Neural crest cell (in vitro differentiated cells): ENCODE results near the gene LCN2. TPM values are rescaled to one million over a fixed set of nuclear protein-coding genes. Genes with fewer than 3 reads are reported as not detected.

Source experiments
- DNase-seq: peaks from one replicate; pipeline ENCODE4 v3.0.0; 2021; ENCODE audit warnings: low read depth, mixed read lengths, low spot score
- H3K27ac Mint-ChIP-seq: one replicate; pipeline ENCODE4 v1.8.0; 2021; ENCODE audit warnings: mild to moderate bottlenecking, mixed read lengths; ENCODE audit not compliant: unreplicated experiment
- H3K27me3 Mint-ChIP-seq: 2 replicates; pipeline ENCODE4 v1.8.0; 2021; ENCODE audit warnings: low read depth, mild to moderate bottlenecking, mixed read lengths
- H3K36me3 Mint-ChIP-seq: 2 replicates; pipeline ENCODE4 v1.8.0; 2021; ENCODE audit warnings: low read depth, mild to moderate bottlenecking, mixed read lengths
- H3K4me1 Mint-ChIP-seq: 2 replicates; pipeline ENCODE4 v1.8.0; 2021; ENCODE audit warnings: mixed read lengths
- H3K4me3 Mint-ChIP-seq: one replicate; pipeline ENCODE4 v1.8.0; 2021; ENCODE audit warnings: mild to moderate bottlenecking, mixed read lengths
- H3K9me3 Mint-ChIP-seq: 2 replicates; pipeline ENCODE4 v1.8.0; 2021; ENCODE audit warnings: mixed read lengths
- total RNA-seq: library from RNA; stranded (reverse); gene quantifications from 2 replicates; pipeline ENCODE4 v1.2.1, GENCODE V29; 2021
- TF ChIP-seq, protein P1 (sequence below): fragments of 200-600 bp; sonication (generic); conservative IDR thresholded peaks from 2 replicates; pipeline ENCODE4 v1.5.0; 2021; ENCODE audit warnings: antibody characterized with exemption, mild to moderate bottlenecking

Gene LCN2
- total RNA-seq, 1 donor from 2014 or later: not detected

DNA sequence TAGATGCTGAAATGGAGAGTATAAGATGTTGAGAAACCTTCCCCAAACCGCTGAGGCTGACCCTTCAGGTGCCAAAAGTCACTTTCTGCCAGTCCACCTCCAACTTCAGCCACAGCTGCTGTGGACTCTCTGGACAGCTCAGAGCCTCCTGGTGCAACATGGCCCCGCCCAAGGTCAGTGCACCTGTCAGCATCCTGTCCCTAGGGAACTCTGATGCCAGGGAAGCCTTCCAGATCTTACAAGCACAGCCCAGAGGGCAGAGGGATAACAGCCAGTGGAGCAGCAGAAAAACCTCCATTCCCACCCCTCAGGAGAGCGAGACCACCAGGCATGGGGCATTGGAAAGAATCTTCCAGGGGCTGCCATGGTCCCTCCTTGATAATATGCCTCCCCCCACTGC, 11.3 kb upstream of the LCN2 start:
- no peak for DNase-seq
- TF ChIP-seq, protein P1, sequence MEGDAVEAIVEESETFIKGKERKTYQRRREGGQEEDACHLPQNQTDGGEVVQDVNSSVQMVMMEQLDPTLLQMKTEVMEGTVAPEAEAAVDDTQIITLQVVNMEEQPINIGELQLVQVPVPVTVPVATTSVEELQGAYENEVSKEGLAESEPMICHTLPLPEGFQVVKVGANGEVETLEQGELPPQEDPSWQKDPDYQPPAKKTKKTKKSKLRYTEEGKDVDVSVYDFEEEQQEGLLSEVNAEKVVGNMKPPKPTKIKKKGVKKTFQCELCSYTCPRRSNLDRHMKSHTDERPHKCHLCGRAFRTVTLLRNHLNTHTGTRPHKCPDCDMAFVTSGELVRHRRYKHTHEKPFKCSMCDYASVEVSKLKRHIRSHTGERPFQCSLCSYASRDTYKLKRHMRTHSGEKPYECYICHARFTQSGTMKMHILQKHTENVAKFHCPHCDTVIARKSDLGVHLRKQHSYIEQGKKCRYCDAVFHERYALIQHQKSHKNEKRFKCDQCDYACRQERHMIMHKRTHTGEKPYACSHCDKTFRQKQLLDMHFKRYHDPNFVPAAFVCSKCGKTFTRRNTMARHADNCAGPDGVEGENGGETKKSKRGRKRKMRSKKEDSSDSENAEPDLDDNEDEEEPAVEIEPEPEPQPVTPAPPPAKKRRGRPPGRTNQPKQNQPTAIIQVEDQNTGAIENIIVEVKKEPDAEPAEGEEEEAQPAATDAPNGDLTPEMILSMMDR: no peak
- peaks cover 14% of the 10 kb centered on the region for H3K4me1 Mint-ChIP-seq
- no peaks in the 10 kb centered on the region for H3K9me3 Mint-ChIP-seq
- H3K27ac Mint-ChIP-seq: peak overlapping the region; percentile 89
- H3K36me3 Mint-ChIP-seq: no peaks in the 10 kb centered on the region
- H3K4me3 Mint-ChIP-seq: no peak overlapping the region
- peaks cover 5% of the 10 kb centered on the region for H3K27me3 Mint-ChIP-seq

DNA sequence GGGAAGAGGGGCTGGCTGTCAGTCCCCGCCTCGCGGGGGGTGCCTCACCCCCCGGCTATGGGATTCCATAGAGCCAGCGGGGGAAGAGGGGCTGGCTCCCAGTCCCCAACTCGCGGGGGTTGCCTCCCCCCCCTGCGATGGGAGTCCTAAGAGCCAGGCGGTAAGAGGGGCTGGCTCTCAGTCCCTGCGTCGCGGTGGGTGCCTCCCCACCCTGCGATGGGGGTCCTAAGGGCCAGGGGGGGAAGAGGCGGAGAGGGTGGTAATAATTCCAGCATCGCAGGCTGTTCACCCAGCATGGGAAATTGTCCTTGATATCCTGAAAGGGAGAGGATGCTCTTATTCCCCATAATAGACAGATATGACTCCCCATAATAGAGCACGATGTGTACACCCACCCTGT, 9.6 kb upstream of the LCN2 start:
- peaks cover 14% of the 10 kb centered on the region for H3K4me1 Mint-ChIP-seq
- no peaks in the 10 kb centered on the region for H3K27me3 Mint-ChIP-seq
- H3K4me3 Mint-ChIP-seq: no peak overlapping the region
- TF ChIP-seq, protein P1: no peak
- no peak overlapping the region for H3K27ac Mint-ChIP-seq
- DNase-seq: no peak
- H3K9me3 Mint-ChIP-seq: no peaks in the 10 kb centered on the region
- no peaks in the 10 kb centered on the region for H3K36me3 Mint-ChIP-seq

DNA sequence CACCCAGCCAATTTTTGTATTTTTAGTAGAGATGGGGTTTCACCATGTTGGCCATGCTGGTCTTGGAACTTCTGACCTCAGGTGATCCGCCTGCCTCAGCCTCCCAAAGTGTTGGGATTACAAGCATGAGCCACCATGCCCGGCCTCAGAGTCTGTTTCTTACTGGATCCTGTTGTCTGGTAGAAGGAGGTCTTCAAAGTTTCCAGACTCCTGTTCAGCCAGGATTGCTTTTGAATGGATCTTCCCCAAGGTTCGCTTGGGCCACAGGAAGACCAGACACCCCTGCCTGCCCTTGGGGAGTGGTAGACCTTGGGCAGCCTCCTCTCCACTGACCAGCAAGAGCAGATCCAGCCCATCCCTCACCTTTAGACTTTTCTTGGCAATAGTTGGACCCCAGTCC, 7.6 kb upstream of the LCN2 start:
- Mint-ChIP-seq H3K36me3 (no peaks in the 10 kb centered on the region), H3K9me3 (no peaks in the 10 kb centered on the region), H3K27me3 (no peaks in the 10 kb centered on the region), H3K4me1 (peaks cover 14% of the 10 kb centered on the region), H3K27ac (no peak overlapping the region), H3K4me3 (no peak overlapping the region)
- DNase-seq: no peak
- TF ChIP-seq, protein P1: no peak

DNA sequence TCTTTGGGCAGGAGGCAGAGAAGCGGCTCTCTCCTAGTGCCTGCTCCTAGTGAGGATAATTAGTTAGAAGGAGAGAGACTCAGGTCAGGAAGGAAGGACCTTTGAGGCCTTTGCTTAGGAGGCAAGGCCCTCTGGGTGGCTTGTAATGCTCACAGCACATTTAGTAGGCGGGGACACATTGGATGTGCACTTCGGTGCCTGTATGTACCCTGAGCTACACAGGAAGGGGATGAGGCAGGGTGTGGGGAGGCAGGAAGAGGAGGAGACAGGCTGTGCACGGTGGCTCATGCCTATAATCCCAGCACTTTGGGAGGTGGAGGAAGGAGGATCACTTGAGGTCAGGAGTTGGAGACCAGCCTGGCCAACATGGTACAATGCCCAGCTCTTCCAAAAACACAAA, 7.2 kb upstream of the LCN2 start:
- H3K27ac Mint-ChIP-seq: peak overlapping the region; percentile 89
- no peak overlapping the region for H3K4me3 Mint-ChIP-seq
- TF ChIP-seq, protein P1: no peak
- DNase-seq: no peak
- H3K27me3 Mint-ChIP-seq: no peaks in the 10 kb centered on the region
- H3K36me3 Mint-ChIP-seq: no peaks in the 10 kb centered on the region
- H3K9me3 Mint-ChIP-seq: no peaks in the 10 kb centered on the region
- peaks cover 14% of the 10 kb centered on the region for H3K4me1 Mint-ChIP-seq

- TF ChIP-seq, protein P1: no peak
- DNase-seq: no peak
- no peak overlapping the region for H3K27ac Mint-ChIP-seq
Observed at GRCh38 chr9:128142596-128142995, 6.7 kb upstream of the LCN2 start.

More at GRCh38 chr9:128142596-128142995, 6.7 kb upstream of the LCN2 start:
- Mint-ChIP-seq H3K36me3 (no peaks in the 10 kb centered on the region), H3K9me3 (no peaks in the 10 kb centered on the region), H3K4me1 (peaks cover 14% of the 10 kb centered on the region), H3K27me3 (no peaks in the 10 kb centered on the region), H3K4me3 (no peak overlapping the region)
